ENCODE data around the gene COPS8. TPM values are rescaled to one million over a fixed set of nuclear protein-coding genes. Genes with fewer than 3 reads are reported as not detected.
A peak's percentile ranks its signal among the peaks of the same experiment; 100 is the strongest.

COPS8 gene
- total RNA-seq, 2 experiments from 2014 or later: 39.9 to 43.6 TPM

DNA sequence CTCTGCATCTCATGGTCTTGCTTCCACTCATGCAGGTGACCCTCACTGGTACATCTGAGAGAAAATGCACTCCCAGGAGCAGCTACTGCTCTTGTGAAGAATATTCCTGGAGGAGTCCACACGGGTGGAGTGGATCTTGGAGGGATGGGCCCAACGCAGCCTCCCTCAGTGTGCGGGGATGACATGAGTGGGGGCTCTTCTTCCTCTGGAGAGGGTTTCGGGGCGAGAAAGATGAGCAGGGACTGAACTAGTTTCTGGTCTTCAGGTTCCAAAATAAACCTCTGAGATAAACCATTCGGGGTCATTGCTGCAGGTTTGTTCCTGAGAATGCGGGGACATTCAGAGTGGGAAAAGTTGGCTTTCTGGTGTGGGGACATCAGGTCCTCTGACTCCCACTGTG, 39.1 kb downstream of the COPS8 start:
- peak; percentile 18 for DNase-seq
- no peak overlapping the region for H3K4me3 Mint-ChIP-seq
- H3K27ac Mint-ChIP-seq: no peak overlapping the region
- H3K4me1 Mint-ChIP-seq: peaks cover 3% of the 10 kb centered on the region
- no peaks in the 10 kb centered on the region for H3K36me3 Mint-ChIP-seq
- no peaks in the 10 kb centered on the region for H3K9me3 Mint-ChIP-seq (ENCODE audit: low read depth)
- ATAC-seq: no peak
- CTCF ChIA-PET: no interaction called here
- H3K27me3 Mint-ChIP-seq: no peaks in the 10 kb centered on the region

DNA sequence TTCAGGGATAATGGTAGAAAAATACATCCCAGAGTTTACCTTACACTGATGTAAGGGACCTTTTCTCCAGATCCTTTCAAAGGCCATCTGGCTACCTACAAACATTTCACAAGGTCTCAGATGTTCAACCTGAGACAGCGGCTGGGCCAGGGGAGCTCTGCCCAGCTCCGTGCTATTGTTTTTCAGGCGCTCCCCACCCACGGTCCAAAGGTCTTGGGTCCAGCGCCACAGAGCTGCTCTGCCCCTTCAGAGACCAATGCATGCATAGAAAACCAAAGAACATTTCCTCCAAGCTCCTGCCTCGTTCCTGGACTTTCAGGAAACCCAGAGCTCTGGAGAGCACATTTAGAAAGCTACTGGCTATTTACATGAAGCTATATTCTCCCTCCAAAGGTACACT, 40.3 kb downstream of the COPS8 start:
- Mint-ChIP-seq H3K27me3 (no peaks in the 10 kb centered on the region), H3K27ac (no peak overlapping the region), H3K4me1 (peaks cover 3% of the 10 kb centered on the region), H3K9me3 (ENCODE audit: low read depth) (no peaks in the 10 kb centered on the region), H3K36me3 (no peaks in the 10 kb centered on the region), H3K4me3 (no peak overlapping the region)
- DNase-seq (no peak), ATAC-seq (no peak)
- CTCF ChIA-PET: no interaction called here

DNA sequence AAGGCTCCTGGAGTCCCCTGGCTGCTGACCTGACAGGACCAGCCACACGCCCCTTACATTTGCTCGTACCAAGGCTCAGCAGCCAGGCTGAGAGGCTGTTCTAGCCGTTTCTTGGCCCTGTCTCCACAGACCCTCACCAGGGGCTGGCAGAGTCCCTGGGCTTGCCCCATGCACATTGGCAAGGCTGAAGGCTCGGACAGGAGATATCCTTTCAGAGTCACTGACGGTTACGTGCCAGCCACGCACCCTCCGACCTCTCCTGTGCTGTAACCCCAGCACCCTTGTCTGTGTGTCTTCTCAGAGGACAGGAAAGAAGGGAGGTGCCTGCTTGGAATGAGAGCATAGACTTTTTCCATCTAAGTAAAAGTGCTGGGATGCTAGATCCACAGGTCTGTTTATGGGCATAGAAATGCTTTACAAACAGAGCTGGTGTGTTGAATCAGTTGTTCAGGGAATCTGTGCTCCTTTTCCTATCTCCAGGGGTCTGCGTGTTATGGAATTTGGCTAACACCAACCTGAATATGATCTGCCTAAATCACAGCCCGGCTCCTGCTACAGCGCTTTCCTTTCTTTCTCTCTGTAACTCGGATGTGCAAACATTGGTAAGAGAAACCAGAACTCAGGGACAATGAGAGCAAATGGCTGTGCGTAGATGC, 41.0 kb downstream of the COPS8 start:
- Mint-ChIP-seq H3K27me3 (no peaks in the 10 kb centered on the region), H3K9me3 (ENCODE audit: low read depth) (no peaks in the 10 kb centered on the region), H3K36me3 (no peaks in the 10 kb centered on the region), H3K27ac (no peak overlapping the region), H3K4me1 (peaks cover 3% of the 10 kb centered on the region), H3K4me3 (no peak overlapping the region)
- CTCF ChIA-PET: no interaction called here
- ATAC-seq (no peak), DNase-seq (peak; percentile 25)

DNA sequence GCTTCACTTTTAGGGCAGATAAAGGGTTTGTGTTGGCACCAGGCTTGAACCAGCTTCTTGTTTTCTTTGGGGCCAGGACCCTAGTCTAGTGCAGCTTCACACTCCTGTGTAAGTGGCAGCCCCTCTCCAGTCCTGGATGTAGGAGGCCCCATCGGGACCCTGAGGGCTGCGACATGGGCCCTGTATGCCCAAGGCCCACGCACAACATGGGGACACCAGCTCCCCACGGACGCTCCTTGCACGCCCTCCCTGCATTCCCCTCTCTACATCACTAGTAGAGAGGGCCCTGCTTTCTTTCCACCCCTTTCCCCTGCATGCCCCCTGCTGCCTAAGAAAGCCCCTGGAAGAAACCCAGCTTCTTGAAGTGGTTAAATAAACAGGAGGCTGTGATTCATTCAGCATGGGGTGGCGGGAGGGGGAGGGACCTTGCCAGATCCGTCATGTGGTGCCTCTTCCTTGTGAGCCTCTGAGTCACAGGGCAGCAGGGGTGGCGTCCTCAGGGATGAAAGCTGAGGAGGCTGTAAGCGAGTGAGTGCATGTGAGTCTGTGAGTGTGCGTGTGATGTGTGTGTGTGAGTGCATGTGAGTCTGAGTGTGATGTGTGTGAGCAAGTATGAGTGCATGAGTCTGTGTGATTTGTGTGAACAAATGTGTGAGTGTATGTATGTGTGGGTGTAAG, 42.5 kb downstream of the COPS8 start:
- no peaks in the 10 kb centered on the region for H3K4me1 Mint-ChIP-seq
- H3K27ac Mint-ChIP-seq: no peak overlapping the region
- H3K36me3 Mint-ChIP-seq: no peaks in the 10 kb centered on the region
- no peak overlapping the region for H3K4me3 Mint-ChIP-seq
- DNase-seq: peak; percentile 47
- CTCF ChIA-PET: no interaction called here
- no peaks in the 10 kb centered on the region for H3K9me3 Mint-ChIP-seq (ENCODE audit: low read depth)
- no peak for ATAC-seq
- H3K27me3 Mint-ChIP-seq: no peaks in the 10 kb centered on the region

DNA sequence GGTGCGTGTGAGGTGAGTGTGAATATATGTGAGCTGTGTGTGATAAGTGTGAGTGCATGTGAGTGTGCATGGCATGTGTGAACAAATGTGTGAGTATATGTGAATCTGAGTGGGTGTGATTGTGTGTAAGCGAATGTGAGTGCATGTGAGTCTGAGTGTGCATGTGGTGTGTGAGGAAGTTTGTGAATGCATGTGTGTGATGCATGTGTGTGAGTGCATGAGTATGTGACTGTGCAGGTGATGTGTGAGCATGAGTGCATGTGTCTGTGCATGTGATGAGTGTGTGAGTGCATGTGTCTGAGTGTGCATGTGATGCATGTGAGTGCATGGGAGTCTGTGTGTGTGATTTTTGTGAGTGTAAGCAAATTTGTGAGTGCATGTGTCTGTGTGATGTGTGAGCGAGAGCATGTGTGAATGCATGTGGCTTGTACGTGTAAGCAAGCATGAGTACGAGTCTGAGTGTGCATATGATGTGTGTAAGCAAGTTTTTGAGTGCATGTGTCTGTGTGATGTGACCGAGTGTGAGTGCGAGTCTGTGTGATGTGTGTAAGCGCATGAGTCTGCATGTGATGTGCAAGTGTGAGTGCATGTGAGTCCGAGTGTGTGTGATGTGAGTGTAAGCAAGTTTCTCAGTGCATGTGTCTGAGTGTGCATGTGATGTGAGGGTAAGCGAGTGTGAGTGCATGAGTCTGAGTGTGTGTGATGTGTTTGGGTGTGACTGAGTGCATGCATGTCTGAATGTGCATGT, 43.3 kb downstream of the COPS8 start:
- DNase-seq: no peak
- Mint-ChIP-seq H3K27me3 (no peaks in the 10 kb centered on the region), H3K27ac (no peak overlapping the region), H3K4me3 (no peak overlapping the region), H3K36me3 (no peaks in the 10 kb centered on the region), H3K4me1 (no peaks in the 10 kb centered on the region), H3K9me3 (ENCODE audit: low read depth) (no peaks in the 10 kb centered on the region)
- ATAC-seq: no peak
- CTCF ChIA-PET: no interaction called here

DNA sequence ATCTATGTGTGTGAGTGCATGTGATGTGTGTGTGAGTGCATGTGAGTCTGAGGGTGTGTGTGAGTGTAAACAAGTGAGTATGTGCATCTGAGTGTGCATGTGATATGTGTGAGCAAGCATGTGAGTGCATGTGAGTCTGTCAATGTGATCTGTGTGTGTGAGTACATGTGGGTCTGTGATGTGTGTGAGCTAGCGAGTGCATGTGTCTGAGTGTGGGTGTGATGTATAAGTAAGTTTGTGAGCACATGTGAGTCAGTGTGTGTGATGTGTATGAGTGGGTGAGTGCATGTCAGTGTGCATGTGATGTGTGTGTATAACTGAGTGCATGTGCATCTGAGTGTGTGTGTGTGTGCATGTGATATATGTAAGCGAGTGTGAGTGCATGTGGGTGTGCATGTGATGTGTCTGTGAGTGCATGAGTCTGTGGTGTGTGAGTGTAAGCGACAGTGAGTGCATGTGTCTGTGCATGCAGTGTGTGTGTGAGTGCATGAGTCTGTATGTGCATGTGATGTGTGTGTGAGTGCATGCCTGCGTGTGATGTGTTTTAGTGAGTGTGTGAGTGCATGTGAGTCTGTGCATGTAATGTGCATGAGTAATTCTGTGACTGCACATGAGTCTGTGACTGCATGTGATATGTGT, 44.1 kb downstream of the COPS8 start:
- no peaks in the 10 kb centered on the region for H3K27me3 Mint-ChIP-seq
- H3K9me3 Mint-ChIP-seq (ENCODE audit: low read depth): no peaks in the 10 kb centered on the region
- H3K27ac Mint-ChIP-seq: no peak overlapping the region
- CTCF ChIA-PET: no interaction called here
- no peaks in the 10 kb centered on the region for H3K36me3 Mint-ChIP-seq
- DNase-seq: peak; percentile 16
- no peak for ATAC-seq
- no peaks in the 10 kb centered on the region for H3K4me1 Mint-ChIP-seq
- no peak overlapping the region for H3K4me3 Mint-ChIP-seq

DNA sequence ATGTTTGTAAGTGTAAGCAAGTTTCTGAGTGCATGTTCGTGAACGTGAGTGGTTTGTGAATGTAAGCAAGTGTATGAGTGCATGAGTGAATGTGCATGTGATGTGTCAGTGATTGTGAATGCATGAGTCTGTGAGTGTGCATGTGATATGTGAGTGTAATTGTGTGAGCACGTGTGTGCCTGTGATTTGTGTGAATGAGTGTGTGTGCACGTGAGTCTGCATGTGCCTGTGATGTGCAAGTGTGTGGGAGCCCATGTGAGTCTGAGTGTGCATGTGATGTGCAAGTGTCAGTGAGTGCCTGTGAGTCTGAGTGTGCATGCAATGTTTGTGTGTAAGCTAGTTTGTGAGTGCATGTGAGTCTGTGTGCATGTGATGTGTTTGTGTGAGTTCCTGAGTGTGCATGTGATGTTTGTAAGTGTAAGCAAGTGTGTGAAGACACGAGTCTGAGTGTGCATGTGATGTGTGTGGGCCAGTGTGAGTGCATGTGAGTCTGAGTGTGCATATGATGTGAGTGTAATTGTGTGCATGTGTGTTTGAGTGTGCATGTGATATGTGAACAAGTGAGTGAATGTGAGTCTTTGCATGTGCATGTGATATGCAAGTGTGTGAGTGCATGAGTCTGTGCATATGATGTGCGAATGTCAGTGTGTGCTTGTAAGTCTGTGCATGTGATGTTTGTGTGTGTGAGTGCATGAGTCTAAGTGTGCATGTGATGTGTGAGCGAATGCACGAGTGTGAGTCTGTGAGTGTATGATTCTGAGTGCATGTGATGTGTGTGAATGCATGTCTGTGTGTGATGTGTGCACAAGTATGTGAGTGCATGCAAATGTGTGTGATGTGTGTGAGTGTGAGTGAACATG, 45.1 kb downstream of the COPS8 start:
- Mint-ChIP-seq H3K4me1 (no peaks in the 10 kb centered on the region), H3K36me3 (no peaks in the 10 kb centered on the region), H3K9me3 (ENCODE audit: low read depth) (no peaks in the 10 kb centered on the region), H3K27me3 (peaks cover under 1% of the 10 kb centered on the region), H3K4me3 (no peak overlapping the region), H3K27ac (no peak overlapping the region)
- no peak for DNase-seq
- no peak for ATAC-seq
- CTCF ChIA-PET: no interaction called here

DNA sequence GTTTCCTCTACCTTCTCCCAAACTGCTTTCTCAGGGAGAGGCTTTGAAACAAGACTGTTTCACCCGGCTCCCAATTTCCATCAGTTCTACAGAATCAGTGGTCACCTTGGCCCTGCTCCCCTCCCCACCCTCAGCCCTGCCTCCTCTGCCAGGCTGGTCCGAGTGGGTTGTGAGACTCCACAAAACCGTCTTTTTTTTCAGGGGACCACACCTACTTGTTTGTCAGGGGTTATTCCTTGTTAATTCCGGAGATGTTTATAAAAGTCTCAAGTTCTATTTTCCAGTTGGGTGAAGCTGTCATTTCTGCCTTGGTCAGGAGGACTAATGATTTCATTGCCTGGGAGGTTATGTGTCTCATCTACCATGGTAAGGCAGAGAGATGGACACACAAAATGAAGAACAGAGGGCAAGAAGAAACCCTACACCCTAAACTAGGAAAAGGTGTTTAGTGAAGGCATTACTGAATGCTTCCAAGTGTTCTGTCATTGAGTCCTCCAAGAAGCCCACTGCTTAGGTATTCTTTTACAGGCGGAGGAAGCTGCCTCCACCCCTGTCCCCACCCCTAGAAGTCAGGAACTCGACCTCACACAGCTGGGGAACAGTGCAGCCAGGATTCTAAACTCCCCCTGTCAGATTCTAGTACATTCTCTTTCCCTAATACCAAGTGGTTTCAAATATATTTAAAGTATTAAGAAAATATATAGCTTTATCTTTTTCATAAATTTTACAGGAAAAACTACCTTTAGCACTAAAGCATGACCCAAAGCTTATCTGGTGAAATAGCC, 46.3 kb downstream of the COPS8 start:
- no peak overlapping the region for H3K4me3 Mint-ChIP-seq
- H3K36me3 Mint-ChIP-seq: no peaks in the 10 kb centered on the region
- no peak for DNase-seq
- ATAC-seq: no peak
- H3K4me1 Mint-ChIP-seq: no peaks in the 10 kb centered on the region
- H3K9me3 Mint-ChIP-seq (ENCODE audit: low read depth): no peaks in the 10 kb centered on the region
- H3K27ac Mint-ChIP-seq: no peak overlapping the region
- CTCF ChIA-PET: no interaction called here
- H3K27me3 Mint-ChIP-seq: peaks cover 3% of the 10 kb centered on the region

DNA sequence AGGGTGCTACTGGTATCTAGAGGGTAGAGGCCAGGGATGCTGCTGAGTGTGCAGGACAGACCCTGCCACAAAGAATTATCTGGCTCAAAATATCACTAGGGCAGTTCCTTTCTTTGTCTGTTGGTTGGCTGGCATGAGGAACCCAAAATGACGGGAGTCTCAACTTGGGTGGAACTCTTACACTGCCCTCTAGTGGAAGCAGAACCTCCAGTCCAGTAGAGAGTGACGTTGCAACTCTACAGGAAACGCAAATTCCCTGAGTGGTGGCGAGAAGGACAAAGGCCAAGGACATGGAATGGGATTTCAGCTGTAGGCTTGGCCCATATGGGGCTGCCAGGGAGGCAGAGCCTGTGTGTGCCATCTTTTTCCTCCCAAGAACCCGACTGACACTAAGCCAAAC, 47.1 kb downstream of the COPS8 start:
- peaks cover 3% of the 10 kb centered on the region for H3K27me3 Mint-ChIP-seq
- no peaks in the 10 kb centered on the region for H3K4me1 Mint-ChIP-seq
- no peak overlapping the region for H3K4me3 Mint-ChIP-seq
- CTCF ChIA-PET: interaction anchor here (1.4 kb wide), 1 partner anchor 10 kb away, joined by 3 read pairs; no protein-coding TSS in a partner anchor
- H3K9me3 Mint-ChIP-seq (ENCODE audit: low read depth): no peaks in the 10 kb centered on the region
- no peaks in the 10 kb centered on the region for H3K36me3 Mint-ChIP-seq
- no peak for ATAC-seq
- DNase-seq: peak; percentile 29
- H3K27ac Mint-ChIP-seq: no peak overlapping the region

DNA sequence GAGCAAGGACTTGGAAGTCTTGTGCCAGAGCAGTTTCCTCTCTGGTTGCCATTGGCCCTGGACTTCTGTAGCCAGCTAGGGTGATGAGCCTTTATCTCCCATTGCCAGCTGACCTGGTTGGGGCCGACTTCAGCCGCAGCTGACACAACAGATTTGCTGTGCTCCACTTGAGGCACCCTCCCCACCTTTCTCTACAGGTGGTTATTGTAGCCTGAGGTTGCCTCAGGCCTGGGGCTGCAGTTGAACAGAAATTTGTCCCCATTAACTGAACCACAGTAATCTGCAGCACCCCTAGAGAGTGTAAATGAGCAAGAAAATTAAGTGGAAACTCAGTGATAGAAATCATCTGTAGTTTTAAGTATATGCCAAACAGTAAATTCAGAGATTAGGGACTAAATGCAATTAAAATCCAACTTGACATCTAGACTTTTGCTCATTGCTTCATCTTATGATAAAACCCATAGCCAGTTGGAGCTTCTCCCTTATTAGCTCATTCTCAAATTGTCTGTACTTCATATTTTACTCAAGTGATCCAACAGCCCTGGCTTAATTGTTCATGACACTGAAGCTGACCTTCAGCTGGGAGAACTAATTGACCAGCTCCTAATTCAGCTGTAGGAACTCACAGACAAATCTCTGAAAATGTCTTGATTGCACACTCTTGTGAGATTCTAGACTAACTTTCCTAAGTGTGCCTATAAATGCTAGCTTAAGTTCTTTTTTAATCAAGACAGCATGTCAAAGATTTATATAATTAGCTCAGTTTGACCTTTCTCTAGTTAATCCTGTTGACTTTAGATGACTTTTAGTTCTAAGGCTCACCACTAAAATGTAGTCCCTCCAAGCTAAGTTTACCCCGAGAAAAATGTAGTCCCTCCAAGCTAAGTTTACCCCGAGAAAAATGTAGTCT, 48.9 kb downstream of the COPS8 start:
- Mint-ChIP-seq H3K4me1 (no peaks in the 10 kb centered on the region), H3K4me3 (no peak overlapping the region), H3K27ac (no peak overlapping the region), H3K36me3 (no peaks in the 10 kb centered on the region), H3K27me3 (peaks cover 3% of the 10 kb centered on the region), H3K9me3 (ENCODE audit: low read depth) (no peaks in the 10 kb centered on the region)
- DNase-seq: peak; percentile 21
- no peak for ATAC-seq
- CTCF ChIA-PET: interaction anchor here (1.0 kb wide), 1 partner anchor 341 kb away, joined by 3 read pairs; no protein-coding TSS in a partner anchor

DNA sequence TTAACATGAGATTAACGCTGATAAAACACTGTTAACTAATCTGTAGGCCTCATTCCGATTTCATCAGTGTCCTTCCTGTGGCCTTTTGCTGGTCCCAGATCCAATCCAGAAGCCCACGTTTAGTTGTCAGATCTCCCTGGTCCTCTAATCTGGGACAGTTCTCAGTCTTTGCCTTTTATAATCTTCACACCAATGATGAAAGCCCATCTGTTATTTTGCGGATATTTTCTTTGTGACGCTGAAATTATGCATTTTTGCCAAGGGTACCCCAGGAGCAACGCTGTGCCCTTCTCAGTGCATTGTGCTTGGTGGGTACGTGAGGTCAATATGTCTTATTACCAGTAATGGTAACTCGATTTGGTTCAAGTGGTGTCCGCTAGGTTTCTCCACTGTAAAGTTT, 51.1 kb downstream of the COPS8 start:
- no peak for ATAC-seq
- no peak overlapping the region for H3K4me3 Mint-ChIP-seq
- peaks cover 3% of the 10 kb centered on the region for H3K27me3 Mint-ChIP-seq
- CTCF ChIA-PET: no interaction called here
- H3K36me3 Mint-ChIP-seq: no peaks in the 10 kb centered on the region
- H3K4me1 Mint-ChIP-seq: no peaks in the 10 kb centered on the region
- no peak for DNase-seq
- H3K27ac Mint-ChIP-seq: no peak overlapping the region
- H3K9me3 Mint-ChIP-seq (ENCODE audit: low read depth): no peaks in the 10 kb centered on the region
